GM18858 (cell line): ENCODE data around the gene NPY4R.
"Not testable (repeated sequence)": the region's sequence is repeated elsewhere in the genome, so short reads cannot be mapped to it uniquely, and the experiment has no call there.

Experiments
- ATAC-seq: cut with Tn5 transposase; IDR thresholded peaks from one replicate; pipeline ENCODE4 v1.9.1; 2021; ENCODE audit not compliant: unreplicated experiment

The NPY4R gene

DNA sequence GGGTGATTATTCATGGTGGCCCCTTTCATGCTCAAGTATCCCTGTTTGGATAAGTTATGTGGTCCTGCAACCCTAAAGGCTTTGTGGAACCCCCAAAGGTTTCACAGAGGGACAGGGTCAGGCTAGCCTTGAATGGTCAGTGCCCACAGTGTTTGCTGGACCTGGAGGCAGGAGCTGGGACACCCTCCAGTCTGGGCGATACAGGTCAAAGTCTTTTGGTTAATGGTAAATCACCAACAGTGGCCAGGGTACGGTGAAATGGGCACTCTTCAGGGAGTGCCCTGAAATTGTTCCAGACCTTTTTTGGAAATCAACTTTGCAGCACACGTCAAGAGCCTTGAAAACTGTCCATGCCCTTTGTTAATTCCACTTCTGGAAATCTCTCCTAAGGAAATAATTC lies 8.7 kb downstream of the NPY4R start:
- not testable (repeated sequence) for ATAC-seq

DNA sequence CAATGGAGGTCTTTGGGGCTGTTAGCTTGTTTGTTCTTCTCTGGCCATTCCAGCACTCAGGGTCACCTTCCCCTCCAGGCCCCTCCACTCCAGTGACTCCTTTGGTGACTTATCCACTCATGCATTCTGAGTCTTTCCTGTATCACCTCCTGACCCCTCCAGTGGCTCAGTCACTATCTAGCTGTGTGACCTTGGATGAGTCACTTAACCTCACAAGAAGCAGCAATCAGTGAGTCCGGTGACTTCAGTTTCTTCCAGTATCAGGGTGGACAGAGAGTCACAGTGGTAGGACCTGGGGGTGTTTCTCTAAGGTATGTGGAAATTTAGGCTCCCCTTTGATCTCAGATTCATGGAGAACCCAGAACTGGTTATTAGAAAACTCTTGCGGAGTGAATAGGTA lies 9.8 kb downstream of the NPY4R start:
- ATAC-seq, result not testable (repeated sequence)

DNA sequence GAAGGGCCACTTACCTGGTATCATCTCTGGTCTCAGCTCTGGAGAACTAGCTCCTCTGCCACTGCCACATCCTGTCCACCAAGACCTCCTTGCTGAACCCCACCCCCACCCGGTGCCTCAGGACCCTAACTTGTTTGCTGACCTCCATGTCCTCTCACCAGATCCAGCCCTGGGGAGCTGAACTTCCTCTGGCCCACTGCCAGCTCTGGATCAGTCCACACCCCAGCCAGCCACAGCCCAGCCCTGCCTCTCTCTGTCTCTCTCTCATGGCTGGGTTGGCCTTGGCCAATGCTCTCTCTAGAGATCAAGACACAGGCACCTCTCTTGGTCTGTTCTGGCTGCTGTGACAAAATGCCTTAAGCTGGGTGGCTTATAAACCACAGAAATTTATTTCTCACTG lies 14.4 kb downstream of the NPY4R start:
- ATAC-seq, result not testable (repeated sequence)

DNA sequence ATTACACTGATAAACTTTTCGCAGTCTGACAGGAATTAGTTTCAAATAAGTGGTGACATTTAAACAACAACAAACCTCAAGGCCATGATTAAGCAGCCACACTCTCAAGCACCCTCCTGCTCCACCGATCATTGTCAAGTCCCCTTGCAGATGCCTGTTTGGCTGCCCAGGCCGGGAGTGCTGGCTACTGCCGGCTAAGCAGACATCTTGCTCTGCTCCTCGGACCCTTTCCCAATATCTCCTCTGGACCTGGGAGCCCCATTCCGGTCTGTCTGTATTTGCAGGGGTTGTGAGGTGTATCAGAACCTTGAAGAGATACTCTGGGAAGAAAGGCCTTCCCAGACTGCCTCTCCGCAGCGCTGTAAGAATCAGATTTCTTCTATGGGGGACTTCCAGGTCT lies 14.9 kb downstream of the NPY4R start:
- not testable (repeated sequence) for ATAC-seq

DNA sequence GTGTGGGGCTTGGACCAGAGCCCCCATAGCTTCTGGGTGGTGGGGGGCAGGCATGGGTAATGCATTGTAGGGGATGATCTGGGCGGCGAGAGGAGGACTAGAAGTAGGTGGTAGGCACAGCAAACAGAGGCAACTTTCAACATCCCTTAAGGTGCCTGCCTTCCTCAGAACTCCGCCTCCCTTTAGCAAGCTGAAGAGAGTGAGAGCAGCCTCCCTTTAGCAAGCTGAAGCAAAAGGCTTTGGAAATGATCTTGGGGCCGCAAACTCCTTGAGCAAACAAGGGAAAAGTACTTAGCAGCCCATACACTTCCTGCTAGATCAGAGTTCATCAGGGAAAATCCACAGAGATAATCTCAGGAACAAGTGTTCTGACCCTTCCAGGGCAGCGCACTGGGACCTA lies 18.3 kb downstream of the NPY4R start:
- ATAC-seq, result not testable (repeated sequence)

DNA sequence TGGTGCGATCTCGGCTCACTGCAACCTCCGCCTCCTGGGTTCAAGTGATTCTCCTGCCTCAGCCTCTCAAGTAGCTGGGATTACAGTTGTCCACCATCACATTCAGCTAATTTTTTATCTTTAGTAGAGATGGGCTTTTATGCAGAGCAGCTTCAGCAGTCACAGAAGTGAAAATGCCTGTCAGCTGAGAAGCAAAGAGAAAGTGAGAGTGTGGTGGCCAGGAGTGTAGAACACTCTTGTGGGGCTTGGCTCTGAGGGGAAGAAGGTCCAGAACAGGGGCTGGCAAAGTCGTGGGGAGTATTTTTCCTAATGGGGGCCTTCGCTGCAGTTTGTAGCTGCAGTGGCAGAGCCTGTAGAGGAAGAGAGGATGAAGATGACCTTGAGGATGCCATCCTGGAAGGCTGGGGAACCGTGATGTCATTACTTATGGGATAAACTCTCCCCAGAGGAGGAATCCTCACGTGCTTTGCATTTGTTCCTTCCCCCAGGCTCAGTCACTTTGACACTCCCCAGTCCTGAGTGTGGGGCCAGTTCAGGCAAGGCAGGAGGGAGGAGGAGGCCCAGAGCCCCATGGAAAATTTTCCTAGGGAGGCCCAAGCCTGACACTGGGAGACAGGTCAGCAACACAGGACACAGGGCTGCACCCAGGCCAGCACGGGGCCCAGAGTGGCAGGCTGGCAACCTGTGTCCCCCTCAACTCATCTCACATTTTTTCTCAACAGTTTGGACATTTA lies 20.2 kb downstream of the NPY4R start:
- ATAC-seq, result not testable (repeated sequence)

DNA sequence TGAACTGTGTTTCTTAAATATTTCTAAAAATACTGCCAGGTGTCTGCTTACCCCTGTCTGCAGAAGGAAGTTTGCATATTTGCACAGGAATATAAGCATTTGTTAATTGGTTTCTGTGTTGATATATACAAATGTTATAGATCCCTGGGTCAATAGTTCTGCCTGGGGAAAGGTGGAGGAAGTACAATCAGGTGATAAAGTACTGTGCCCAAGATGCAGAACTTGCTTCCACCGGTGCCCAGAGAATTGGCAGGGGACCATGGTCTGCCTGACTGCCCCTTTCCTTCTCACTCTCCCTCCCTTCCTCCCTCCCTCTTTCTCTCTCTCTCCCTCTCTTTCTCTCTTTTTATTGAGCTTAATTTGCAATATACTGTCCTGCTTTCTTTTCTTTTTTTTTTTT lies 22.3 kb downstream of the NPY4R start:
- not testable (repeated sequence) for ATAC-seq

DNA sequence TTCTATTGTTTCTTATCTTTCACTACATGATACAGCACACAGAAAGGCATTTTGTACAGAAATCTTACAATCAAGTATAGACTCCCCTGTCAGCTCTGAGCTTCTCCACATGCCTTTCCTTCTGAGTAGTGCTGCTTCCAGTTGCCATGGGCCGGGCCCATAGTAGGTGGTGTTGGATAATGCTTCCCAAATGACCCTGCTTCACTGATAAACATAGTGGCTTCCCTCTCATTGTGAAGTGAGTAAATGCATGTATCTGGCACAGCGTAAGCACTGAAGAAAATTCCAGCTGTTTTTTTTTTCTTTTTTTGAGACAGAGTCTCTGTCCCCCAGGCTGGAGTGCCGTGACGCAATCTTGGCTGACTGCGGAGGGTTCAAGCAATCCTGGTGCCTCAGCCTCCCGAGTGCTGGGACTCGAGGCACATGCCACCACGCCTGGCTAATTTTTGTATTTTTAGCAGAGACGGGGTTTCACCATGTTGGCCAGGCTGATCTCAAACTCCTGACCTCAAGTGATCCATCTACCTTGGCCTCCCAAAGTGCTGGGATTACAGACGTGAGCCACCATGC lies 23.0 kb downstream of the NPY4R start:
- ATAC-seq, result not testable (repeated sequence)

DNA sequence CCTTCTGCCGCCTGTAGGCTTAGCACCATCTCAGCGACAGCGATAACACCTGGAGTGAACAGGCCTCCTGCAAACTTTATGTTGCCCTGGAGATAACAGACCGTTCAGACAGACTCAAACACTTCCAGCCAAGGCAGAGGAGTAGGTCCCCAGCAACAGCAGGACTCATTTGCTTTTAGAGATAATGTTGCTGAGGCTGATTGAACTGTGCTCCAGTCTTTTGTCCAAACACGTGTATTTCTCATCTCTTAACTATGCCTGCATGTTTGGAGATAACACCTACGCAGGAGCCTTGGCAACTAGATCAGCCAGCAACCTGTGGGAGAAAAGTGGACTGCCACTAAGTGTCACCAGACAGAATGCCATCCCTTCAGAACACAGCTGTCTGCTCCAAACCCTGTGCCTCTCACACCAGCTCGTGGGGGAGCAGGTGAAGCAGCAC lies 23.9 kb downstream of the NPY4R start:
- not testable (repeated sequence) for ATAC-seq

DNA sequence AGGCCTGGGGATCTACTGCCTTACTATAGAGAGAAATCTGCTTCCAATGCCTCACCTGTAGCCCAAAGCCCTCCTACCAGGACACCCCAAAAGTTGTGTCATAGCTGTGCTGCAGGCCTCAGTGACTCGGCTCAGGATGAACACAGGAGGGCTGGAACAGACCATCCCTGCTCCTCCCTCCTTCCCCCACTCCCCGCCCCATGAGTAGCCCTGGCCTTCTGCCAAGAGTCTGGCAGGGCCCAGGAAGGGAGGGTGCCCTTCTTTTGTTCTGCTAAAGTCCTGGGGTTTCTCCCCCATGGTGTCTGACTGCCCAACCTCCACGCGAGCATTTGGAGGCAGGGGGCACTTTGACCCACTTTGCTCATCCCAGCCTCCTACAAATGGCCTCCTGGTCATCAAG lies 24.8 kb downstream of the NPY4R start:
- ATAC-seq, result not testable (repeated sequence)

DNA sequence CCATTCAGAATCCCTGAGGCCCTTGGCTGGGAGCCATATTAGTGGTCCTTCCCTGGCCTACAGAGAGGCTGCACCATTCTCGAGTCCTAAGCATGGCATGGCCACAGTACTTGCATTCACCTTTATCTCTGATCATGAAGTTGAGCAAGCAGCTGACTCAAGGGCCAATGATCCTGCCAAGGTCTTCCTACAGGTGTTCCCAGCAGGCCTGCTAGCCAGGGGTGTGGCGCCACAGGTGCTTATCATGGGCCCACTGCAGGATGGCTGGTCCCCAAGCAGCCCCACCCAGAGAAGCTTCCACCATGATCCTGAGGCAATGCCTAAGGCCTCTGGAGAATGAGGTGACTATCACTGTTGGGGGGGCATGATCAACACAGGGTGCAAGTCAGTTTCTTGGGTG lies 42.2 kb downstream of the NPY4R start:
- not testable (repeated sequence) for ATAC-seq

DNA sequence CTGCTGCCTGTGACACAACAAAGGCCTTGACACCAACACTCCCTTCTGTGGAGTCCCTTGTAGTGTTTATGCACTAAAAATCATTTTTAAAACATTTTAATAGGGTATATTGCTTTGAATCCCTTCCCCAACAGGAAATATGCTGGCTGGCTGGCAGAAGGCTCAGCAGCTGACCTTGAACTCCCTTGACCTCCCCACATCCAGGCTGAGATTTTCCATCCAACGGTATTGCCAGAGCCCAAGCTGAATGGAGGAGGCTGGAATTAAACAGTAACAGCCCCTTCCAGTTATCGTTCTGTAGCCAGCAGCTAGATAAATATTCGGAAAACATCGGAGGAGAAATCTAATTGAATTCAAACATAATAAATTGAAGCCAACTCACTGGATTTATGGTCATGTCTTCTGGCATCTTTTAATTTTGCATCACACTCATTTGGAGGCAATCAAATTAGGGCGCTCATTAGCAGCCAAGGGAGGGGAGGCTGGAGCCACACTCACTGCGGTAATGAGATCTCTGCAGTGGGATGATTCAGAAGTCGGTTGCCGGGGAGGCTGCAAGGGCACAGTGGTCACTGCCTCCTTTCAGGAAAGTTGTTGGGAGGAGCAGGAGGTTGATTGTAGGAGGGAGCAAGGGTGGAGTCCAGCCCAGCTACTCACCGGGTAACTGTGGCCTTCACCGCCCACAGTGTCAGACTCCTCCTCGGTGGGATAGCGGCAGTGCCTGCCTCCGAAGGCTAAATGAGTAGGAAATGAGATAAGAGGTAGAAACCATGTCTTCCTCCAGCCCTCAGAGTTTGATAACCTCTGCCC lies 46.0 kb downstream of the NPY4R start:
- ATAC-seq, result not testable (repeated sequence)

DNA sequence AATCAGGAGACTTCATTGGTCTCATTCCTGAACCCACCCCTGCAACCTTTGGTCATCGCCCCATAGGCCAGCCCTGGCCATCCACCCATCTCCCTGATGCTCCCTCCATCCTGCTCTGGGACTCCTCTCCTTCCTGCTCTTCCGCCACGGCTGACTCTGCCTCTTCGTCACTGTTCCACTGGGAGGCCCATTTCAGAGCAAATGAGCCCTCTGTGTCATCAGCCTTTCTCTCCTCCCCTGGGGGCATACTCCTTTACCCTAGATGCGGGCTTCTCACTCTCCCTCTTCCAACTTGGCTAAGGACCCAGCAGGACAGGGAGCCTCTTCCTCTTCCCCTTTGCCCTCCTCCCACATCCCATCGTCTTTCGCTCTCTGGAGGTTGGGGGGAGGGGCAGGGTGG lies 47.5 kb downstream of the NPY4R start:
- not testable (repeated sequence) for ATAC-seq

DNA sequence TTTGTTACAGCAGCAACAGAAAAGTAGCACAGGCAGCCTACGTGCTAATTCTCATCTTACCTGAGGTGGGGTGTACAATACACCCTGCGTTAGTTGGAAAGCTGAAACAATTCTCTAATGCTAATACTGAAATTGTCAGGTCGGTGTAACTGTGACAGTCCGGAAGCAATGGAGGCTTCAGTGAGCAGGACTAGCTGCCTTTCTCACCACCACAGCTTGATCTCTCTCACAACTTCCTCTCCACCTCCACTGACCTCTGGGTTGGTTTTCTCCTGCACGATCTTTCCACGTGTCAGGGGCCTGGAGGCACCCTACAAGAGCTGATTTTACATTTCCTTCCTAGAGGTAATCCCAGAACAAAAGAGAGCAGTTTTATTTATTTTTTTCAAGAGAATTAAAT lies 50.5 kb downstream of the NPY4R start:
- not testable (repeated sequence) for ATAC-seq

DNA sequence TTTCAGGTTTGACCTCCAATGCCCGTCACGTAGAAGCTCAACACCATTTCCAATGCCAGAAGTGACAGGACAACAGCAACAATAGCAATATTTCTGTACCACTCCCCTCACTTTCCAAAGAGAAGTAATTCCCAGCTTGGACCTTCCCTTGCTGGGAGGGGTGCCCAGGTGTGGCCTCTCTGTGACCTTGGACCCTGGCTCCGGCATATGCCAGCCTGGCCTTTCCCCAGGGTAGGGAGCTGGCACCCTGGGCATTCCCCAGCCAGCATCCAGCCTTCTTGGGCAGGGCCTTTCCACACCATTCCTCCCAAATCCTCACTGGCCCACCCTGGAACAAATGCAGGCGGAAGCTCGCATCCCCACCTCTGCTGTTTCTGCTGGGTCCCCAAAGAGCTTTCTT lies 53.1 kb downstream of the NPY4R start:
- ATAC-seq, result not testable (repeated sequence)

DNA sequence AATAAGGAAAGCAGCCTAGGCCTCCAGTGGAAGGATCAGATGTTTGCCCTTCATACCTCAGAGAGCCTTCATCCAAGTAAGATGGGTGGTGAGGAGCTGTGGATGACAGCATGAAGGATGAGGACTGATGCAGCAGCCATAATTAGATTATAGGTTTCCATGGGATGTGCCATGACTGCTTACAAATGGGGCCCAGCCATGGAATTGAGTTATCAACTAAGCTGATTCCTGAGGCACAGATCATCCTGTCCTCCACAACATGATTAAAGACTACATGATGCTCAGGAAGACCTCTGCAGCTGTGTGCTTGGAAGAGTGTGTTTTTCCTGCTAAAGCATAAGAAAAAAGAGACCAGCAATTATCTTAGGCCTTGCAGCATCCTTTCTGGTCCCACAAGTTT lies 54.6 kb downstream of the NPY4R start:
- not testable (repeated sequence) for ATAC-seq
